DOHH2 (cell line): ENCODE measurements around the gene IFNA10.
A peak's percentile ranks its signal among the peaks of the same experiment; 100 is the strongest.
"Not testable (repeated sequence)": the region's sequence is repeated elsewhere in the genome, so short reads cannot be mapped to it uniquely, and the experiment has no call there.

ENCODE experiments used
- H3F3A ChIP-seq: fragments of 200-600 bp; sonication (generic), shearing (Covaris generic); 2 replicates; pipeline ENCODE4 v1.6.0; 2016; ENCODE audit warnings: antibody characterized with exemption, mild to moderate bottlenecking; ENCODE audit not compliant: control insufficient read depth, insufficient read depth
- H3K27ac ChIP-seq: fragments of 200-600 bp; sonication (generic); 2 replicates; pipeline ENCODE4 v1.5.1; 2014; ENCODE audit warnings: low read depth, mild to moderate bottlenecking, low read length, moderate library complexity
- H3K27me3 ChIP-seq: fragments of 200-600 bp; sonication (generic); 2 replicates; pipeline ENCODE4 v1.6.1; 2014; ENCODE audit warnings: mild to moderate bottlenecking, low read length, mixed read lengths; ENCODE audit not compliant: control insufficient read depth
- H3K36me3 ChIP-seq: fragments of 200-600 bp; sonication (generic); 2 replicates; pipeline ENCODE4 v1.6.1; 2014; ENCODE audit warnings: mild to moderate bottlenecking, low read length, moderate library complexity, mixed read lengths; ENCODE audit not compliant: control insufficient read depth
- H3K4me1 ChIP-seq: fragments of 200-600 bp; sonication (generic); 2 replicates; pipeline ENCODE4 v1.6.1; 2014; ENCODE audit warnings: mild to moderate bottlenecking, low read length, mixed read lengths; ENCODE audit not compliant: control insufficient read depth
- H3K4me2 ChIP-seq: fragments of 200-600 bp; sonication (generic); 2 replicates; pipeline ENCODE4 v1.6.0; 2014; ENCODE audit warnings: mild to moderate bottlenecking, low read length, moderate library complexity
- H3K4me3 ChIP-seq: fragments of 200-600 bp; sonication (generic); 2 replicates; pipeline ENCODE4 v1.5.1; 2014; ENCODE audit warnings: mild to moderate bottlenecking, low read length, mixed read lengths
- H3K79me2 ChIP-seq: fragments of 200-600 bp; sonication (generic); 2 replicates; pipeline ENCODE4 v1.6.1; 2014; ENCODE audit warnings: mild to moderate bottlenecking, low read length, mixed read lengths; ENCODE audit not compliant: control insufficient read depth
- H3K9me2 ChIP-seq: fragments of 200-600 bp; sonication (generic); replicated peaks from 2 replicates; pipeline ENCODE4 v1.6.1; 2014; ENCODE audit warnings: mild to moderate bottlenecking, low read length, mixed read lengths; ENCODE audit not compliant: control insufficient read depth
- H3K9me3 ChIP-seq: fragments of 200-600 bp; sonication (generic); 2 replicates; pipeline ENCODE4 v1.6.1; 2014; ENCODE audit warnings: antibody characterized with exemption, low read length, mixed read lengths; ENCODE audit not compliant: control insufficient read depth, insufficient read depth
- H4K20me1 ChIP-seq: fragments of 200-600 bp; sonication (generic); 2 replicates; pipeline ENCODE4 v1.6.0; 2014; ENCODE audit warnings: low read depth, mild to moderate bottlenecking, antibody characterized with exemption, low read length, moderate library complexity; ENCODE audit not compliant: control insufficient read depth, insufficient read depth
- CTCF ChIP-seq: fragments of 200-600 bp; sonication (generic); IDR thresholded peaks from one replicate; pipeline ENCODE4 v1.5.1; 2014; ENCODE audit warnings: antibody characterized with exemption, mild to moderate bottlenecking, low read depth, low read length; ENCODE audit not compliant: poor library complexity, severe bottlenecking
- EZH2phosphoT487 ChIP-seq: fragments of 200-600 bp; sonication (generic); IDR thresholded peaks from 2 replicates; pipeline ENCODE4 v1.6.1; 2017; ENCODE audit warnings: borderline replicate concordance, mild to moderate bottlenecking, antibody characterized with exemption, low read length, moderate library complexity, mixed read lengths

The IFNA10 gene

DNA sequence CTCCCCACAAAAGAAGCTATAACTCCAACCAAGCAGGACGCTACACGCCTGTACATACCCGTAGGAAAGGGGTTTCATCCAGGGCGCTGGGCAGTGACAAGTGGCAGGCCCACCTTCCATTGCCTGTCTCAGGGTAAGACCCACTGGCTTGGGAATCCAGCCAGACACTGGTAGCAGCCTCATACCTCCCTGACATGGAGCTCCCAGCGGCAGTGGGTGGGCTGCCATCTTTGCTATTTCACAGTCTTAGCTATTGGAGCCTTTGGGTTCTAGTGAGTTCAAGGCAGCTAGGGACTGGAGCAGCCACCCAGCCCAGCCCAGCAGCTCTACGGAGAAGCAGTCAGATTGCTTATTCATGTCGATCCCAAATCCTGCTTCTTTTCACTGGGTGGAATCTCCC lies 3.4 kb upstream of the IFNA10 start:
- H3K79me2 ChIP-seq, result no peaks in the 10 kb centered on the region
- no peak overlapping the region for H3K4me3 ChIP-seq
- no peaks in the 10 kb centered on the region for H3K9me3 ChIP-seq
- no peak overlapping the region for H3K4me2 ChIP-seq
- no peaks in the 10 kb centered on the region for H3K36me3 ChIP-seq
- H3F3A ChIP-seq, result no peaks in the 10 kb centered on the region
- no peaks in the 10 kb centered on the region for H3K4me1 ChIP-seq
- TF ChIP-seq EZH2phosphoT487, result no peak
- no peak for TF ChIP-seq CTCF
- no peaks in the 10 kb centered on the region for H3K9me2 ChIP-seq
- H3K27ac ChIP-seq, result no peak overlapping the region
- H3K27me3 ChIP-seq, result no peaks in the 10 kb centered on the region
- no peaks in the 10 kb centered on the region for H4K20me1 ChIP-seq

- Histone ChIP-seq H3F3A (no peaks in the 10 kb centered on the region), H3K79me2 (no peaks in the 10 kb centered on the region), H3K9me2 (no peaks in the 10 kb centered on the region), H3K36me3 (no peaks in the 10 kb centered on the region), H3K9me3 (no peaks in the 10 kb centered on the region), H3K27me3 (no peaks in the 10 kb centered on the region), H3K4me3 (no peak overlapping the region), H3K4me2 (no peak overlapping the region), H3K4me1 (no peaks in the 10 kb centered on the region), H4K20me1 (no peaks in the 10 kb centered on the region), H3K27ac (no peak overlapping the region)
- TF ChIP-seq EZH2phosphoT487, result no peak
- TF ChIP-seq CTCF, result no peak
Observed at GRCh38 chr9:21205204-21205603, 1.7 kb downstream of the IFNA10 start.

- H3K4me1 ChIP-seq, H3K4me2 ChIP-seq, H3K9me3 ChIP-seq, H3F3A ChIP-seq, H3K9me2 ChIP-seq, H3K4me3 ChIP-seq, H3K27me3 ChIP-seq, H3K27ac ChIP-seq, H3K79me2 ChIP-seq, H3K36me3 ChIP-seq, H4K20me1 ChIP-seq: not testable (repeated sequence)
Observed at GRCh38 chr9:21202105-21202504, 4.8 kb downstream of the IFNA10 start, which contains the start of gene IFNA7. IFNA7 (minus strand) TSS chr9:21202205; CDS start chr9:21202165, 40 bp downstream.

GRCh38 chr9:21194867-21195776 lies 11.8 kb downstream of the IFNA10 start:
- H4K20me1 ChIP-seq, H3K36me3 ChIP-seq, H3K9me3 ChIP-seq, H3K27ac ChIP-seq, H3K4me1 ChIP-seq, H3F3A ChIP-seq, H3K79me2 ChIP-seq, H3K4me3 ChIP-seq, H3K27me3 ChIP-seq, H3K9me2 ChIP-seq: not testable (repeated sequence)
- peak; percentile 59 for TF ChIP-seq CTCF
- 0 out of 2 replicates have a peak overlapping the region, but pooled peaks have one; percentile 13 for H3K4me2 ChIP-seq

- H3K27me3 ChIP-seq, H3K9me3 ChIP-seq, H3K4me1 ChIP-seq, H3K9me2 ChIP-seq, H3K4me3 ChIP-seq, H3F3A ChIP-seq, H3K79me2 ChIP-seq, H3K4me2 ChIP-seq, H3K36me3 ChIP-seq, H3K27ac ChIP-seq, H4K20me1 ChIP-seq: not testable (repeated sequence)
Observed at GRCh38 chr9:21187487-21187886, 19.5 kb downstream of the IFNA10 start, which contains the start of gene IFNA4. IFNA4 (minus strand) TSS chr9:21187587; CDS start chr9:21187531, 56 bp downstream.
